Eye (tissue), 1 donor: ENCODE measurements around the gene MMEL1.
"Not testable (repeated sequence)": the region's sequence is repeated elsewhere in the genome, so short reads cannot be mapped to it uniquely, and the experiment has no call there.

ENCODE experiments used
- DNase-seq: peaks from one replicate; pipeline ENCODE4 v3.0.0-alpha.2; 2015

MMEL1 gene

DNA sequence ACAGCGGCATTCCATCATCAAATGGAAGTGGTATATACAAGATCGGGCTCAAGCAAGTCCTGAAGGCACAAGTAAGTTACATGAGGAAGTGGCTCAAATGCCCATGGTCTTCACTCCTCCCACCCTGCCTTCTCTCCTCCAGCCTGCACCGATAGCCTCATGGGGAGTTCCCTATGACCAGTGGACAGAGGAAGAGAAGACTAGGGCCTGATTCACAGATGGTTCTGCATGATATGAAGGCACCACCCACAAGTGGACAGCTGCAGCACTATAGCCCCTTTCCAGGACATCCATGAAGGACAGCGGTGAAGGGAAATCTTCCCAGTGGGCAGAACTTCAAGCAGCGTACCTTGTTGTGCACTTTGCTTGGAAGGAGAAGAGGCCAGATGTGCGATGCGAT, 7.1 kb downstream of the MMEL1 start:
- not testable (repeated sequence) for DNase-seq

DNA sequence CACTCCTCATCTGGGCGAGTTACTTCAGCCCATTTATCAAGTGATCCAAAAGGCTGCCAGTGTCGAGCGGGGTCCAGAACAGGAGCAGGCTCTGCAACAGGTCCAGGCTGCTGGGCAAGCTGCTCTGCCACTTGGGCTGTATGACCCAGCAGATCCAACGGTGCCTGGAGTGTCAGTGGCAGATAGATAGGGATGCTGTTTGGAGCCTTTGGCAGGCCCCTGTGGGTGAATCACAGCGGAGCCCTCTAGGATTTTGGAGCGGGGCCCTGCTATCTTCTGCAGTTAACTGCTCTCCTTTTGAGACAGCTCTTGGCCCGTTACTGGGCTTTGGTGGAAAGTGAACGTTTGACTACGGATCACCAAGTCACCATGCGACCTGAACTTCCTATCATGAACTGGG, 7.5 kb downstream of the MMEL1 start:
- DNase-seq, result no peak

DNA sequence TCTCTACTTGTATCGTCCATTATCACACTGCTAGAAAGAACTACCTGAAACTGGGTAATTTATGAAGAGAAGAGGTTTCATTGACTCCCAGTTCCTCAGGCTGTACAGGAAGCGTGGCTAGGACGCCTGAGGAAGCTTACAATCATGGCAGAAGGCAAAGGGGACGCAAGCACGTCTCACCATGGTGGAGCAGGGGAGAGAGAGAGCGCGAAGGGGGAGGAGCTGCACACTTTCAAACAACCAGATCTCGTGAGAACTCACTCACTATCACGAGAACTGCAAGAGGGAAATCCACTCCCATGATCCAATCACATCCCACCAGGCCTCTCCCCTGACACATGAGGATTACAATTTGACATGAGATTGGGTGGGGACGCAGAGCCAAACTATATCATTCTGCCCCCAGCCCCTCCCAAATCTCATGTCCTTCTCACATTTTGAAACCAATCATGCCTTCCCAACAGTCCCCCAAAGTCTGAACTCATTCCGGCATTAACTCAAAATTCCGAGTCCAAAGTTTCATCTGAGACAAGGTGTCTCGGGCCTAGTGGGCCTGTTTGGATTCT, 8.0 kb downstream of the MMEL1 start:
- no peak for DNase-seq

DNA sequence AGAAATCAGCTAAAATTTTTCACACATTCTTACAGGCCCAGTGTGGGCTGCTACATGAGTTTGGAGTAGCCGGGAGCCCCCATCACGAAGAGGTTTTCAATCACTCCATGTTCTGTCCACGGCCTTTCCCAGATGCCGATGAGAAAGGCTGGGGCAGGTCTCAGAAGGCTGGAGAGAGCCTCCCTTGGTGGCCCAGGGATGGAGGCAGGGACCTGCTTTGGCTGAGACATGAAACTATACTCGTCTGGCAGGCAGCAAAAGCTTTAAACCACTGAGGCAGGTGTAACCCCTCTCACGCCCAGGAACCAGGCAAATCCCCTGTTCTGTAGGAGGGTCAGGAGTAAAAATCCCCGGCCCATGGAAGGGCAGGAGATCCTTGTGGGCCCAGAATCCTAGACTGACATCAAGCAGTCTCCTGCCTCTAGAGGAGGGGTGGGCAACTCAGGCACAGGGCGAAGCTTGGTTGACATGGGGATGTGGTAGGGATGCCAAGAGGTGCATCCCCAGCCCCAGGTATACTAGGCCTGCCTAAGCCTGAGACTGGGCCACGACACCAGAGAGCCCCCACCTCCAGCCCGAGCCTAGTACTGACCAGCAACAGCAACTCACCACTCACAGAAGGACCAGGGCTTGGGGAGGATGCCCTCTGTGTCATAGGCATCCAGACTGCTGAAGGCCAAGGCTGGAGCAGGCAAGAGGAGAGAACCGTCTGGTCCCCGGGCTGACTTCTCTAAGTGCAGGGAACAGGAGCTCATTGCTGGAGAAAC, 9.1 kb downstream of the MMEL1 start:
- DNase-seq, result no peak

DNA sequence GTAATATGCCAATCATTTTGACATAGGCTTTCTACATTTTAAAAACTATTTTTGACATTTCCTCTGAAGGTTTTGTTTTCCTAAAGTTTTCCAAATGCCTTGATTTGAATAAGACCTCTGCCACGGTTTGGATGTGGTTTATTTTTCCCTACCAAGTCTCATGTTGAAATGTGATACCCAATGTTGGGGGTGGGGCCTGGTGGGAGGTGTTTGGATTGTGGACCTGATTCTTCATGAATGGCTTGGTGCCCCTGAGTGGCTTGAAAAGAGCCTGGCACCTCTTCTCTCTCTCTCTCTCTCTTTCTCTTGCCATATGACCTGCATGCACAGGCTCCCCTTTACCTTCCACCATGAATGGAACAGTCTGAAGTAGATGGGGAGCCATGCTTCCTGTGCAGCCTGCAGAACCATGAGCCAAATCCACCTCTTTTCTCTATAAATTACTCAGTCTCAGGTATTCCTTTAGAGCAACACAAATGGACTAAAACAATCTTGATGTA, 14.8 kb downstream of the MMEL1 start:
- no peak for DNase-seq

DNA sequence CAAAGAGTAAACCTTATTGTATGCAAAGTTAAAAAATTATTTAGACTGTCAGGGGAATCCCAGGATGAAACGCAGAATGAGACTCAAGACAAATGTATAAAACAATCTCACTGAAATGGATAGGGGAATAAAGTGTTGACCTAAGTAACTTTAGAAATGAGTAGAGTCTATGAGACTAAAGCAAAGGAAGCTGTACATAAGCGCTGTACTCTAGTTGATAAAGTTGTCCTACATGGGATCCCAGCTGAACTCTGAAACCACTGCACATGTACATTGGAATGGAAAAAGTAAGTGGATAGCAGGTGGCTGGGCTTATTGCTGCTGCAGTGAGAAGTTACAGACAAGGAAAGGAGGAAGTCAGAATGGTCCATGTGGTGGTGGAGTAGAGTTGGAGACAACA, 18.7 kb downstream of the MMEL1 start:
- no peak for DNase-seq

DNA sequence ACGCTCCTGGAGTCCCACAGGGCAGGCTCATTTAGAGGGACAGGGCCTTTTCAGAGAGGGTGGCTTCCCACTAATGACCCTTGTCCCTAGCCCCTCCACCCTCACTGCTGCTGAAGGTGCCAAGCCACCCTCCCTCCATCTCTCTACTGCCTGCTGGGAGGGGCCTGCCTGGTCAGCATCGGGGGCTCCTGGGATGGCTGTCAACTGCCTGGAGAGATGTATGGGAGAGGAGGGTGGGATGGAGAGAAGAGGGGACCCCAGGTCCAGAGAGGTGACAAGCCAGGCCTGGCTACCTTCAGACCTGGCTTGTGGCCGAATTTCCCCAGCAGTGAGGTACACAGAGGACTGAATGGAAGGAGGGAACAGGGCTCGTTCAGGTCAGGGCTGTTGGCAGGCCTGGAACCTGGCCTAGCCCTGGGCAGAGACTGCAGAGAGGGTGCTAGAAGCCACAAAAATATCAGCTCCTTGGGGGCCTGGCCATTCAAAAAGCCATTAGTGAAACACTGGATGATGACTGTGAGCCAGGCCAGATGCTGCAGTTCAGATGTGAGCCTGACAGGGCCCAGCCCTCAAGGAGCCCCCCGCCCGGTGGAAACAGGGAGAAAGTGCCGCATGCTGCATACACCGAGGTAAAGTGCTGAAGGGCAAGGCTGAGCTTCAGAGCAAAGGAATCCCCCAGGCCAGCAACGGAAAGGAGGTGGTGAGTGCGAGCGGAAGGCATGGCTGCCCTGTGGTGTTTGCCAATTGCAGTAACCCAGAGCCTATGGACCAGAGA, 20.0 kb downstream of the MMEL1 start:
- DNase-seq, result no peak

DNA sequence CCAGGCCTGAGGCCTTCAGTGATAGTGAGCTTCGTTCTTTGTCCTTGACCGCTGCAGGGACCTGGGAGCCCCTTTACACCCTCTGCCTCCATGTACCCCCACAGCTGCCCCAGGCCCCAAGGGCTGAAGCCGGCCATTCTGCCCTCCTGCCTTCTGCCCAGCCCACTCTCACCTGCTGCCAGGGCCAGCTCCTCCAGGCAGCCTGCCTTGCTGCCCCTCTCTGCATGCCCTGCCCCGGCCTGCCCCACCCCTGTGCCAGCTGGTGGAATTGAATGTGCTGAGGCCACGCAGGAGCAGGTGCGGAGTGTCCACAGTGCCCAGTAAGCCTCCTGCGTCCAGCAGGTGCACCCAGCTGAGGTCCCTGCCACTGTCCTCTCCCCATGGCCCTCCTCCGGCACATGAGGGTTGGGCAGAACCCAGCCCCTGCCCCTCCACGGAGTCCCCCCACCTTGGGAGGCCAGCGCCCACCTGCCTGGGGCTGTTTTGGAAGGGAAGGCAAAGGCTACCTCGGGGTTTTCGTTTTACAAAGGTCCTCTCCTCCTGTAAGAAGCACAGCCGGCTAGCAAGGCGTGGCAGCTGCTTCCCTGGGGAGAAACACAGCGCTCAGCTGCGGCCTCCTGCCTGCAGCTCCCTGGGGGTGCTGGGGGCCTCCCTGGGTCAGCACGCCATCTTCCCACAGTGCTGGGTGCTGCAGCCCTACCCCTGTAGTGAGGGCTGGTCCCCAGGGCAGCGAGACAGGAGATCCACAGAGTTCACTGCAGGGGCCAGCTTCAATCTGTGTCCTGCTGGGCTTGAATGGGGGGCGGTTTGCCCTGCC, 21.0 kb downstream of the MMEL1 start:
- no peak for DNase-seq

DNA sequence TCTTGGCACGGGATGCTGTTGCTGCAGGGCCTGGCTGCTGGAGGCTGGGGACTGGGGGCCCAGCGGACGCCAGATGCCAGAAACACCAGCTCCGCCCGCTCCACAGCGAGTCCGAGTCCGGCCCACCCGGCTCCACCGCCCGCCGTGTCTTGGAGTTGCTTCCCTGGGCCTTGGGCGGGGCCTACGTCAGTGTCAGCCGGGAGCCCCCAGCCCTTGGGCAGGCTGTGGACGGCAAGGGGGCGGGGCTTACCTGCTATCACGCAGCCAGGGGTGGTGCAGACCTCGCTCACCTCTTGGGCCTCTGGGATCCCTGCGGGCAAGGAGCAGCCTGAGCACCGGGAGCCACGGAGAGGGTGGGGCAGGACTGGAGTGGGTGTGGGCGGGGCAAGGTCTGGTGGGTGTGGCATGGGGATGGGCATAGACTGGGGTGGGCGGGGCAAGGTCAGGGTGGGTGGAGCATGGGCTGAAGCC, 21.8 kb downstream of the MMEL1 start:
- peak; percentile 73 for DNase-seq

DNA sequence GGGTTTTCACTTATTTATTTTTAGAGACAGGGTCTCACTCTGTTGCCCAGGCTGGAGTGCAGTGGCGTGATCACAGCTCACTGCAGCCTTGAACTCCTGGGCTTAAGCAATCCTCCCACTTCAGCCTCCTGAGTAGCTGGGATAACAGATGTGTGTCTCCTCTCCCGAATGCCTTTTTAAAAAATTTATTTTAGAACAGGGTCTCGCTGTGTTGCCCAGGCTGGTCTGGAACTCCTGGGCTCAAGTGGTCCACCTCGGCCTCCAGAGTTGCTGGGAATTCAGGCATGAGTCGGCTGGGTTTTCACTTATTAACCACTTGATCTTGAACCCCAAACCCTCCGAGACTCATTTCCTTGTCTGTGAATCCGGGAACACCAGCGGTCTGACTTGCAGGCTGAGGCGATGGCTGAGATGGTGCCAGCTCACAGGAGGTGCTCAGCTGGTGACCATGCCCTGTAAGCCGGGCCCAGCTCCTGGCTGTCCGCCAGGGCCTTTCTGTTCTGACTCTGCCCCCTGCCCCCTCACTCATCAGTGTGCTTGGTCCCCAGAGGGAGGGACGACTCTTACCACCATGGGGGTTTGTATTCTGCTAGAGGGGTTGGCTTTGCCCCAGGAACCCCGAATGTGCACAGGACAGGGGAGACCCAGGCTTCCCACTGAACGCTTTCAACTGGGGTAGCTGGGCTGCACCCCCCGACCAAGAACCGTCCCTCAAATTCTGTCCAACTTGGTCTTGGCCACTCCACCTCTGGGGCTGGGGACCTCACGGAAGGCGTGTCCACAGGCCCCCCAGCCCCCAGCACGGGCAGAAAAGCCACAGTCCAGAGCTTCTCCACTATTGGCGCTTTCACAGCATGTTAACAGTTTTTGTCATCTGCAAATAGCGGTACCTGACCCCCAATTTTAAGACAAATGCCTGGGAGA, 22.5 kb downstream of the MMEL1 start:
- no peak for DNase-seq

DNA sequence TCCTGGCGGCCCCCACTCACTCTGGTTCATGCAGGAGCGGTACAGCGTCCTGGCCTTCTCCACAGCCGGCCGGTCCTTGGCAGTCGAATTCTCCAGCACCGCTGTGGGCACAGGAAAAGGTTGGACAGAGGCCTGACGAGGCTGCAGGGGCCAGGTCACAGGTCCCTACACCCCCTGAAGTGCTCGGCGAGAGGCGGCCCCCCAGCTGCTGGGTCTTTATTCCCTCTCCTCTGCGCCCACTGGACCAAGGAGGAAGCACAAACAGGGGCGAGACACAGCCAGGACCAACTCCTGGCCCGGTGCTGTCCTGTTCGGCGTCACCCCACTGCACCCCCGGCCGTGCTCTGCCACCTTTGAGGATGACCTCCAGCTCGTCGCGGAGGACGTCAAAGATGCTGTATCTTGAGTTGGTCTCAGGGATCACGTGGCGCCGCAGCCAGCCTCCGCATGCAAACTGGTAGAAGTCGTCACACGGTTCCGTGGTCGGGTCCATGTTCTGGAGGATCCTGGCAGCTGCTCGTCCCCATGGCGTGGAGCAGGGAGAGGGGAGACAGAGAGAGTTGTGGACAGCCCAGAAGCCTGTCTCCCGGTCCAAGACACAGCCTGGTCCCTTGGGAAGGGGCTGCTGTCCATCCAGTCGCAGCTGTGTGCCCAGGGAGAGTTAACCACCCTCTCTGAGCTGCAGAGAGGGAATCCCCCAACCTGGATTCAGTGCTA, 23.3 kb downstream of the MMEL1 start:
- DNase-seq, result no peak

DNA sequence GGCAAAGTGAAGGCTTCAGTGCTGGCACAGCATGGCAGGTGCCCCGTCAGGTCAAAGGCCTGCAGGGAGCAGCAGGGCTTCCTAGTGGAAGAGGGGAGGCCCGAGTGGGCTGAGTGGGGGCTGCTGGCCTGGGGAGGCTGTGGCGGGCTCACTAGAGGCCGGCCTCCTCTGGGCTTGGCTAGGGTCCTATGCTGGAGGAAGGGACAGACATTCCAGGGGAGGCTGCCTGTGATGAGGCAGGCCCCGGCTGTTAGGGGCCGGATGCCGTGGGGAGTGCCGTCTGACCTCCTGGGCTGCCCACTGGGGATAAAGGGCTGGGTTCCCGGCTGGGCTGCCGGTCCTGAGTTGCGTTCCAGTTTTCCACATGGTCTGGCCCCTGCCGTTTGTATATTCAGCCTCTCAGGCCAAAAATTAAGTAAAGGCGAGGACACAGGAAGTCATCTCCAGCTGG, 25.1 kb downstream of the MMEL1 start:
- no peak for DNase-seq

DNA sequence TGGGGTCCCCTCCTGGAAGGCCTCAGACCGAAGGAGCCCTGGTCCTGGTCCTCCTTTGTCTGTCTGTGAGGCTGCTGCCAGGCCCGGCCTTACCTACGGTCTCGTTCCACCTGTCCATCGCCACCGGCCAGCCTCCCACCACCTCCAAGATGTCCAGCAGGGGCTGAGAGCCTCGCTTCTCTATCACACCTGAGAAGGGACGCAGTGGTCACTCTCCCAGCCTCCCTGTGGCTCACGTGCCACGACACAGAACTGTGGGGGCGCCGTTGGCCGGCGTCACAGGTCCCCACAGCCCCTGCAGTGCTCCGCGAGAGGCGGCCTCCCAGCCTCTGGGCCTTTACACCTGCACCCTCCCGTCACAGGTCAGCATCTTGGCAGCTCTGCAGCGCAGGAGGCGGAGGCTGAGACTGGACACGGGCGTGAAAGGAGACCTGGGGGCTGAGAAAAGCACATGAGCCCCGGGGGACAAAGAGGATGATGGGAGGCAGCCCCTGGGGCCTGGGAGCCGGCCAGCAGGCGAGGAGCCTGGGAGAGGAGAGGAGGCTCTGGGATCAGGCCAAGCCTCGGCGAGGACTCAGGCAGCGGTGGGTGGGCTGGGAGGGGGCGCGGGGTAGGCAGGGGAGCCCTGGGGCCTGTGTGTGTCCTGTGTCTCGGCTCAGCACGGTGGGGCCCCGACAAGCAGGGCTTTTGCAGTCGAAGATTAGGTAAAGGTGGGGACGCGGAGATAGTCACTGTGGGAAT, 25.8 kb downstream of the MMEL1 start:
- DNase-seq, result peak; percentile 16

DNA sequence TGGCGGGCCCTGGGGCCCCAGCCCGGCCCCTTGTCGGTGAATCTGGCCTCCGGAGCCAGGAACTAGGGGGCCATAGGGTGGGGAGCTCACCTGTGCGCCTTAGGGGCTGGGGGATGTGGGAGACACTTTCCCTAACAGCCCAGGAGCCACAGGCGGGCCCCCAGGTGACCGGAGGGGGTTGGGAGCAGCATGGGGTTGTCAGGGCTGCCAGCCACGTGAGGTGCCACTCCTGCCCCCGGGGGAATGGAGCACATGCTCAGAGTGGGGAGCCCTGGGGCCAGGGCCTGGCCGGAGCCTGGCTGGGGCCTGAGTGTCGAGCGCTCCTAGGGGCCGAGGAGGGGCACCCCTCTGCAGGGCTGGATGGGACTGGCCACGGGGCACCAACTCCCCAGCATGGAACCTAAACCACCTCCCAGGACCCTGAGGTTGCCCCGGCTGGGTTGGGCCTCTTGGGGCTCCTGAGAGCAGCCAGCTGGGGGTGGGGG, 26.4 kb downstream of the MMEL1 start:
- DNase-seq, result no peak

DNA sequence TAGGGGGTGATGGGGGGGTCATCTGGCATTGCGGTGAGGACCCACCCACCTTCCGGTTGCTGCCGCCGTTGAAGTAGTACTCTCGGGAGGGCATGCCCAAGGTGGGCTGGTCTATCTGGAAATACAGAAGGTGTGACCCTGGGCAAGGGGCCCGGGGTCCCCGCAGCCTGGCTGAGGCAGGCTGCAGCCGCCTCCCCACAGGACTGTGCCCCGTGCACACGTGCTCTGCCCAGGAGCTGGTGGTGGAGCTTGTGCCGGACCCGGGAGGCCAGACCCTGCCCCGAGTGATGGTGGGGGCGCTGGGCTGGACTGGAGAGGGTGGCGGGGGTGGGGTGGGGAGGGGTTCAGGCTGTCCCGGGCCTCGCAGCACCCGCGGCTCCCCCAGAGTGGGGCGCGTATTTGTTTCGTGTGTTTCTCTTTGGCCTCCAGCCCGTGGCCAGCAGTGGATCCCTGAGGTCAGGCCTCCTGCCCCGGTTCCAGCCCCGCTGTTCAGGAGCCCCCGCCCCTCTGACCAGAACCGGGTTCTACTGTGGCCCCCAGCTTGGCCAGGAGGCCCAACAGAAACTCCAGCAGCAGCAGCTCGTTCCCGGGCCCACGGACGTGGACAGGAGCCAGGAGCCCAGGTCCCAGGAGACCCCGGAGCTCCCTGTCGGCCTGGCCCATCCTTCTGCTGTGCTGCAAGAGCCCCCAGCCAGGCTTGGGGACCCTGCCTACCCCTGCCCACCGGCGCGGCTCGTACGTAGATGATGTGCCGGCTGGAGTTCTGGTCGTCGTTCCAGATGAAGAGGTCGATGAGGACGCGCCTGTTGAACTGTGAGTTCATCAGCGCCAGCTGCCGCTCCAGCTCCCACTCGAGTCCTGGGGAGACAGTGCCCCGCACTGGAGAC, 27.1 kb downstream of the MMEL1 start:
- DNase-seq, result no peak

DNA sequence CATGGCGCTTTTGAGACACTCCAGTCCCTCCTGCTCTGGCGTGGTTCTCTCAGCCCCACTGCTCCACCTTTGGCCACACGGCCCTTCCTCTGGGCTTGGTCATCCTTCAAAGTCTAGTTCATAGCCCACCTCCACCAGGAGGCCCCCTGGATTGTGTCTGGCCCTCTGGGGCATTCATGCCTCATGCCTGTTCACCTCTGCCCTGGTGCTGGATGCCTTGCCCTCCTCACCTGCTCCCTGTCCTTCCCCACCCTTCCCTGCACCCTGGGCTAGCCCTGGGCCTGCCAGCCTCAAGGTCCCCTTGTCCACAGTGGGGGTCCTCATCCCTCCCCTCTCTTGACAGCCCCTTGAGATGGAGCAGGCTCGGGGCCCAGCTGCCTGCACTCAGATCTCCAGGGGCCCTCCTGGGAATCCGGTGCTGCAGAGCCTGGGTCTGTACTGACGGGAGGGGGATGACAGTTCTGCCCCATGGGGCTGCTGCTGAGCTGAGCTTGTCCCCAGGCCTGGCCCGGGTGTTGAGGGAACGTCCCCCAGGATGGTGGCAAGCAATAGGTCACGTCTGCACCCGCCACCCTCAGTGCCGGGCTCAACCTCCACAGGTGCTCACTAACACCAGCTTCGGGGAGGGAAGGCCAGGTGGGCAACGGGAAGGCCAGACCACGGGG, 27.8 kb downstream of the MMEL1 start:
- no peak for DNase-seq

DNA sequence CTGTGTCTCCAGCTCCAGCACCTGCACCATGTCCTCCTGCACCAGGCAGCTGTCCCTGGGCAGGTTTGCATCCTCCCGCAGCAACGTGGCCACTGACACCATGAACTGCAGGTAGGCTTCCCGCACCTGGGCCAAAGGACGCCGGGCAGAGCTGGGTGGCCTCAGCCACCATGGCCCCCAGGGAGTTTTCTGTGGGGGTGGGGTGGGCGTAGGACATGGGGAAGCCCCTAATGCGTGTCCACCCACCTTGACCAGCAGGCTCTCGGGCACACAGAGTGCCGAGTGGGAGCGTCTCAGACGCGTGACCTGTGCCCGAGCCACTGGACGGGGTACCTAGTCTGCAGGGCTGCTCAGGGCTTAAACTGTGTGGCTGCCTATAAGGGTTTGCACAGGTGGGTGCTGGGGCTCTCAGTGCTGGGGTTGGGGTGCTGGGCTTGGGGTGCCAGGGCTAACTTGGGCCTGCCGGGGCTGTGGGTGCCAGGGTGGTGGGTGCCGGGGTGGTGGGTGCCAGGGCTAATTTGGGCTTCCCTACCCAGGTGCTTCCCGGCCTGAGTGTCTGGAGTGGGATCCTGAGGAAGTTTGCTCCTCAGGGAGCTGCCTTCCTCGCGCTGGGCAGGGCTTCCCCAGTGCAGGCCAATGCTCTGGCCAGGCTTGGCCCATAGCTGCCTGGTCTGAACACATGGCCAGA, 28.5 kb downstream of the MMEL1 start:
- DNase-seq, result no peak
